Measurements from ENCODE around the gene EEF1AKMT3. TPM values are rescaled to one million over a fixed set of nuclear protein-coding genes. Genes with fewer than 3 reads are reported as not detected.
A peak's percentile ranks its signal among the peaks of the same experiment; 100 is the strongest.

Gene EEF1AKMT3
- total RNA-seq, 5 donors from 2014 or later (not counting 1 experiment from before 2014, with no cell fraction given): 2.4 to 5.1 (median 3.4) TPM

- peaks cover 44 to 55% (median 49%) of the 10 kb centered on the region in 3 donors for H3K4me1 Mint-ChIP-seq
- peak within 1 kb of the TSS; percentile 52 to 82 (median 58) for H3K4me3 Mint-ChIP-seq
- Histone ChIP-seq H3K27me3 (replicated peaks in 1 of 2; ENCODE audit: control insufficient read depth in 2 of 2, extremely low read depth in 1 of 2, insufficient read depth in 2 of 2, low read length in 1 of 2) (no peaks in the 10 kb centered on the region), H3K9me3 (no peaks in the 10 kb centered on the region), H3K27ac (ENCODE audit: low read length) (peak within 1 kb of the TSS; percentile 84), H3K36me3 (ENCODE audit: control insufficient read depth in 2 of 2, extremely low read depth in 1 of 2, insufficient read depth in 1 of 2, low read length in 1 of 2) (peaks cover 8 to 51% of the 10 kb centered on the region in 2 donors), H3K4me3 (ENCODE audit: control insufficient read depth in 1 of 2, extremely low read depth in 1 of 2, low read length in 1 of 2) (no peak within 1 kb of the TSS), H3K4me1 (ENCODE audit: control insufficient read depth in 1 of 2, extremely low read depth in 1 of 2, insufficient read depth in 2 of 2, low read length in 2 of 2) (peaks cover 25 to 59% of the 10 kb centered on the region in 2 experiments)
- ATAC-seq (replicated peaks in 1 of 4): no peak
- H3K27ac Mint-ChIP-seq: peak within 1 kb of the TSS; percentile 86 to 88
- CTCF ChIA-PET: no interaction called here
- H3K36me3 Mint-ChIP-seq: peaks cover 21% of the 10 kb centered on the region
- WGBS (ENCODE audit: insufficient coverage): 98% methylated on average over 5 of the region's 36 CpGs
- H3K27me3 Mint-ChIP-seq: no peaks in the 10 kb centered on the region
- H3K9me3 Mint-ChIP-seq: no peaks in the 10 kb centered on the region
- DNase-seq: no peak
- POLR2A ChIA-PET: no interaction called here
These were observed 33.7 kb upstream of the EEF1AKMT3 start, which contains the start of gene AGAP2 for GRCh38 chr12:57738661-57739237. Gene AGAP2, minus strand, starts transcription at chr12:57738742. Its CDS starts 496 bp downstream, at chr12:57738246.

GRCh38 chr12:57739387-57739786 is 33.0 kb upstream of the EEF1AKMT3 start:
- CTCF ChIA-PET: no interaction called here
- peak overlapping the region; percentile 86 to 88 for H3K27ac Mint-ChIP-seq
- Histone ChIP-seq H3K4me3 (ENCODE audit: control insufficient read depth in 1 of 2, extremely low read depth in 1 of 2, low read length in 1 of 2) (no peak overlapping the region), H3K27me3 (replicated peaks in 1 of 2; ENCODE audit: control insufficient read depth in 2 of 2, extremely low read depth in 1 of 2, insufficient read depth in 2 of 2, low read length in 1 of 2) (no peaks in the 10 kb centered on the region), H3K9me3 (no peaks in the 10 kb centered on the region), H3K4me1 (ENCODE audit: control insufficient read depth in 1 of 2, extremely low read depth in 1 of 2, insufficient read depth in 2 of 2, low read length in 2 of 2) (peaks cover 31 to 65% of the 10 kb centered on the region in 2 experiments), H3K36me3 (ENCODE audit: control insufficient read depth in 2 of 2, extremely low read depth in 1 of 2, insufficient read depth in 1 of 2, low read length in 1 of 2) (peaks cover 8 to 44% of the 10 kb centered on the region in 2 donors), H3K27ac (ENCODE audit: low read length) (peak overlapping the region; percentile 84)
- DNase-seq: no peak
- H3K4me3 Mint-ChIP-seq: peak overlapping the region; percentile 52 to 82 (median 58)
- no CpG with 5 or more reads among the region's 7 CpGs for WGBS (ENCODE audit: insufficient coverage)
- no peak for ATAC-seq (replicated peaks in 1 of 4)
- no peaks in the 10 kb centered on the region for H3K9me3 Mint-ChIP-seq
- H3K27me3 Mint-ChIP-seq: no peaks in the 10 kb centered on the region
- peaks cover 51 to 61% (median 54%) of the 10 kb centered on the region in 3 donors for H3K4me1 Mint-ChIP-seq
- H3K36me3 Mint-ChIP-seq: peaks cover 18% of the 10 kb centered on the region
- POLR2A ChIA-PET: no interaction called here

GRCh38 chr12:57739914-57740538 is 32.4 kb upstream of the EEF1AKMT3 start:
- Mint-ChIP-seq H3K4me1 (peaks cover 52 to 61% (median 55%) of the 10 kb centered on the region in 3 donors), H3K9me3 (no peaks in the 10 kb centered on the region), H3K27ac (peak overlapping the region; percentile 88 to 94), H3K4me3 (peak overlapping the region; percentile 52 to 82 (median 58)), H3K36me3 (peaks cover 12% of the 10 kb centered on the region), H3K27me3 (no peaks in the 10 kb centered on the region)
- Histone ChIP-seq H3K36me3 (ENCODE audit: control insufficient read depth in 2 of 2, extremely low read depth in 1 of 2, insufficient read depth in 1 of 2, low read length in 1 of 2) (peaks cover 6 to 38% of the 10 kb centered on the region in 2 donors), H3K27ac (ENCODE audit: low read length) (peak overlapping the region; percentile 84), H3K4me1 (ENCODE audit: control insufficient read depth in 1 of 2, extremely low read depth in 1 of 2, insufficient read depth in 2 of 2, low read length in 2 of 2) (peaks cover 31 to 67% of the 10 kb centered on the region in 2 experiments), H3K27me3 (replicated peaks in 1 of 2; ENCODE audit: control insufficient read depth in 2 of 2, extremely low read depth in 1 of 2, insufficient read depth in 2 of 2, low read length in 1 of 2) (no peaks in the 10 kb centered on the region), H3K4me3 (ENCODE audit: control insufficient read depth in 1 of 2, extremely low read depth in 1 of 2, low read length in 1 of 2) (peak overlapping the region in 1 of 2 donors; percentile 69), H3K9me3 (no peaks in the 10 kb centered on the region)
- ATAC-seq (replicated peaks in 1 of 4) (no peak), DNase-seq (no peak)
- 41% methylated on average over 3 of the region's 10 CpGs for WGBS (ENCODE audit: insufficient coverage)
- ChIA-PET CTCF (interaction anchor here in 1 of 2 donors (1.7 kb wide), 1 partner anchor 107 kb away, joined by 5 read pairs; the partner anchor contains the start of gene B4GALNT1), POLR2A (no interaction called here)

GRCh38 chr12:57740656-57741412 is 31.6 kb upstream of the EEF1AKMT3 start:
- H3K4me1 Mint-ChIP-seq: peaks cover 59 to 67% (median 62%) of the 10 kb centered on the region in 3 donors
- peaks cover 11% of the 10 kb centered on the region for H3K36me3 Mint-ChIP-seq
- peak overlapping the region; percentile 84 for H3K27ac ChIP-seq (ENCODE audit: low read length)
- no peaks in the 10 kb centered on the region for H3K27me3 Mint-ChIP-seq
- POLR2A ChIA-PET: interaction anchor here in 1 of 2 donors (1.4 kb wide), 1 partner anchor 9 kb away, joined by 3 read pairs; no protein-coding TSS in a partner anchor
- H3K27ac Mint-ChIP-seq: peak overlapping the region; percentile 79 to 94
- H3K9me3 ChIP-seq: no peaks in the 10 kb centered on the region
- peaks cover 37 to 72% of the 10 kb centered on the region in 2 experiments for H3K4me1 ChIP-seq (ENCODE audit: control insufficient read depth in 1 of 2, extremely low read depth in 1 of 2, insufficient read depth in 2 of 2, low read length in 2 of 2)
- H3K9me3 Mint-ChIP-seq: no peaks in the 10 kb centered on the region
- H3K27me3 ChIP-seq (replicated peaks in 1 of 2; ENCODE audit: control insufficient read depth in 2 of 2, extremely low read depth in 1 of 2, insufficient read depth in 2 of 2, low read length in 1 of 2): no peaks in the 10 kb centered on the region
- ATAC-seq (replicated peaks in 1 of 4) (peak; percentile 69 to 75 (median 72)), DNase-seq (peak; percentile 55 to 92 (median 83))
- peak overlapping the region; percentile 67 to 69 for H3K4me3 ChIP-seq (ENCODE audit: control insufficient read depth in 1 of 2, extremely low read depth in 1 of 2, low read length in 1 of 2)
- WGBS (ENCODE audit: insufficient coverage): 0% methylated on average over 3 of the region's 5 CpGs
- peak overlapping the region; percentile 82 to 92 (median 82) for H3K4me3 Mint-ChIP-seq
- H3K36me3 ChIP-seq (ENCODE audit: control insufficient read depth in 2 of 2, extremely low read depth in 1 of 2, insufficient read depth in 1 of 2, low read length in 1 of 2): peaks cover 4 to 31% of the 10 kb centered on the region in 2 donors
- CTCF ChIA-PET: interaction anchor here (0.6 to 2.0 kb wide), 8 partner anchors 11 to 475 kb away, joined by 3 to 10 read pairs (median 4); partner anchors contain the start of genes B4GALNT1 (in 1 of the 2), CDK4 (in 1 of the 2) and OS9 (in 1 of the 2)

- Mint-ChIP-seq H3K27ac (peak overlapping the region; percentile 79 to 94), H3K27me3 (no peaks in the 10 kb centered on the region), H3K4me1 (peaks cover 62 to 70% (median 66%) of the 10 kb centered on the region in 3 donors), H3K9me3 (no peaks in the 10 kb centered on the region), H3K36me3 (peaks cover 10% of the 10 kb centered on the region), H3K4me3 (peak overlapping the region; percentile 82 to 92 (median 82))
- no CpG with 5 or more reads among the region's 1 CpG for WGBS (ENCODE audit: insufficient coverage)
- H3K27me3 ChIP-seq (replicated peaks in 1 of 2; ENCODE audit: control insufficient read depth in 2 of 2, extremely low read depth in 1 of 2, insufficient read depth in 2 of 2, low read length in 1 of 2): no peaks in the 10 kb centered on the region
- peaks cover 4 to 28% of the 10 kb centered on the region in 2 donors for H3K36me3 ChIP-seq (ENCODE audit: control insufficient read depth in 2 of 2, extremely low read depth in 1 of 2, insufficient read depth in 1 of 2, low read length in 1 of 2)
- ChIA-PET CTCF (interaction anchor here (0.6 to 2.0 kb wide), 7 partner anchors 11 to 476 kb away, joined by 3 to 10 read pairs (median 6); partner anchors contain the start of genes B4GALNT1 (in 1 of the 2) and CDK4 (in 1 of the 2)), POLR2A (interaction anchor here in 1 of 2 donors (1.4 kb wide), 1 partner anchor 8 kb away, joined by 3 read pairs; no protein-coding TSS in a partner anchor)
- ATAC-seq (replicated peaks in 1 of 4): no peak
- DNase-seq: no peak
- H3K4me1 ChIP-seq (ENCODE audit: control insufficient read depth in 1 of 2, extremely low read depth in 1 of 2, insufficient read depth in 2 of 2, low read length in 2 of 2): peaks cover 38 to 72% of the 10 kb centered on the region in 2 experiments
- H3K9me3 ChIP-seq: no peaks in the 10 kb centered on the region
- peak overlapping the region; percentile 67 to 69 for H3K4me3 ChIP-seq (ENCODE audit: control insufficient read depth in 1 of 2, extremely low read depth in 1 of 2, low read length in 1 of 2)
- H3K27ac ChIP-seq (ENCODE audit: low read length): peak overlapping the region; percentile 84
These were observed 31.0 kb upstream of the EEF1AKMT3 start for GRCh38 chr12:57741413-57741789.

All from T-cell (primary cell).